ENCODE data around the gene TREH.

TREH gene

GRCh38 chr11:118674082-118674435 lies 5.4 kb downstream of the TREH start:
- TF ChIP-seq TAF1 (IDR thresholded peaks at IDR 0.05; ENCODE audit: borderline replicate concordance, low read depth, low read length) (no peak), POLR2A (IDR thresholded peaks at IDR 0.05; ENCODE audit: low read depth, low read length) (no peak), POLR2AphosphoS5 (IDR thresholded peaks at IDR 0.05; ENCODE audit: low read depth, low read length) (no peak)
- no peak for DNase-seq (ENCODE audit: insufficient read length)
- no peak for FAIRE-seq

- DNase-seq (ENCODE audit: insufficient read length) (no peak), FAIRE-seq (no peak)
- TF ChIP-seq TAF1 (IDR thresholded peaks at IDR 0.05; ENCODE audit: borderline replicate concordance, low read depth, low read length), result no peak
- TF ChIP-seq POLR2A (IDR thresholded peaks at IDR 0.05; ENCODE audit: low read depth, low read length), result no peak
- TF ChIP-seq POLR2AphosphoS5 (IDR thresholded peaks at IDR 0.05; ENCODE audit: low read depth, low read length), result no peak
Observed at GRCh38 chr11:118673361-118674081, 5.9 kb downstream of the TREH start.

GRCh38 chr11:118672846-118673245 lies 6.6 kb downstream of the TREH start:
- DNase-seq (ENCODE audit: insufficient read length), result no peak
- FAIRE-seq, result no peak
- TF ChIP-seq TAF1 (IDR thresholded peaks at IDR 0.05; ENCODE audit: borderline replicate concordance, low read depth, low read length), result no peak
- no peak for TF ChIP-seq POLR2AphosphoS5 (IDR thresholded peaks at IDR 0.05; ENCODE audit: low read depth, low read length)
- no peak for TF ChIP-seq POLR2A (IDR thresholded peaks at IDR 0.05; ENCODE audit: low read depth, low read length)

- DNase-seq (ENCODE audit: insufficient read length) (no peak), FAIRE-seq (no peak)
- TF ChIP-seq TAF1 (IDR thresholded peaks at IDR 0.05; ENCODE audit: borderline replicate concordance, low read depth, low read length) (no peak), POLR2A (IDR thresholded peaks at IDR 0.05; ENCODE audit: low read depth, low read length) (no peak), POLR2AphosphoS5 (IDR thresholded peaks at IDR 0.05; ENCODE audit: low read depth, low read length) (no peak)
Observed at GRCh38 chr11:118671254-118671653, 8.2 kb downstream of the TREH start.

- DNase-seq (ENCODE audit: insufficient read length) (no peak), FAIRE-seq (no peak)
- TF ChIP-seq TAF1 (IDR thresholded peaks at IDR 0.05; ENCODE audit: borderline replicate concordance, low read depth, low read length) (no peak), POLR2A (IDR thresholded peaks at IDR 0.05; ENCODE audit: low read depth, low read length) (no peak), POLR2AphosphoS5 (IDR thresholded peaks at IDR 0.05; ENCODE audit: low read depth, low read length) (no peak)
Observed at GRCh38 chr11:118670063-118670462, 9.4 kb downstream of the TREH start.

- DNase-seq (ENCODE audit: insufficient read length), result no peak
- no peak for TF ChIP-seq TAF1 (IDR thresholded peaks at IDR 0.05; ENCODE audit: borderline replicate concordance, low read depth, low read length)
- TF ChIP-seq POLR2AphosphoS5 (IDR thresholded peaks at IDR 0.05; ENCODE audit: low read depth, low read length), result no peak
- no peak for TF ChIP-seq POLR2A (IDR thresholded peaks at IDR 0.05; ENCODE audit: low read depth, low read length)
- no peak for FAIRE-seq
Observed at GRCh38 chr11:118666371-118666770, 13.1 kb downstream of the TREH start.

- no peak for FAIRE-seq
Observed at GRCh38 chr11:118663902-118664301, 15.5 kb downstream of the TREH start.

GRCh38 chr11:118663381-118663780 lies 16.1 kb downstream of the TREH start:
- no peak for TF ChIP-seq POLR2AphosphoS5 (IDR thresholded peaks at IDR 0.05; ENCODE audit: low read depth, low read length)
- TF ChIP-seq TAF1 (IDR thresholded peaks at IDR 0.05; ENCODE audit: borderline replicate concordance, low read depth, low read length), result no peak
- no peak for TF ChIP-seq POLR2A (IDR thresholded peaks at IDR 0.05; ENCODE audit: low read depth, low read length)
- FAIRE-seq (no peak), DNase-seq (ENCODE audit: insufficient read length) (no peak)

More at GRCh38 chr11:118663902-118664301, 15.5 kb downstream of the TREH start:
- no peak for DNase-seq (ENCODE audit: insufficient read length)
- TF ChIP-seq POLR2A (IDR thresholded peaks at IDR 0.05; ENCODE audit: low read depth, low read length) (no peak), TAF1 (IDR thresholded peaks at IDR 0.05; ENCODE audit: borderline replicate concordance, low read depth, low read length) (no peak), POLR2AphosphoS5 (IDR thresholded peaks at IDR 0.05; ENCODE audit: low read depth, low read length) (no peak)

GRCh38 chr11:118662401-118663271 lies 16.8 kb downstream of the TREH start:
- TF ChIP-seq TAF1 (IDR thresholded peaks at IDR 0.05; ENCODE audit: borderline replicate concordance, low read depth, low read length) (no peak), POLR2A (IDR thresholded peaks at IDR 0.05; ENCODE audit: low read depth, low read length) (no peak), POLR2AphosphoS5 (IDR thresholded peaks at IDR 0.05; ENCODE audit: low read depth, low read length) (no peak)
- no peak for DNase-seq (ENCODE audit: insufficient read length)
- no peak for FAIRE-seq

- TF ChIP-seq TAF1 (IDR thresholded peaks at IDR 0.05; ENCODE audit: borderline replicate concordance, low read depth, low read length), result no peak
- TF ChIP-seq POLR2AphosphoS5 (IDR thresholded peaks at IDR 0.05; ENCODE audit: low read depth, low read length), result no peak
- no peak for TF ChIP-seq POLR2A (IDR thresholded peaks at IDR 0.05; ENCODE audit: low read depth, low read length)
- no peak for FAIRE-seq
- DNase-seq (ENCODE audit: insufficient read length), result no peak
Observed at GRCh38 chr11:118661425-118662301, 17.8 kb downstream of the TREH start.
